SK-N-SH (cell line): Measurements from ENCODE around the gene PPP1R9A. TPM values are rescaled to one million over a fixed set of nuclear protein-coding genes. Genes with fewer than 3 reads are reported as not detected.

Experiments
- CTCF ChIA-PET: fragments of 300-600, 350-600 bp; formaldehyde crosslinking; extraction: SDS; loops from one replicate; lab custom pipeline; 2021; lab: Yijun Ruan, JAX
- POLR2A ChIA-PET: fragments of 350-600 bp; sonication (Branson Sonifier 250); formaldehyde crosslinking; extraction: SDS; loops from one replicate; lab custom pipeline; 2020; ENCODE audit warnings: antibody characterized with exemption, inconsistent platforms; lab: Yijun Ruan, JAX
- DNase-seq: peaks from one replicate; pipeline ENCODE4 v3.0.0; 2012
- H2AFZ ChIP-seq: fragments of 200-600 bp; sonication (generic); 2 replicates; pipeline ENCODE4 v1.8.1; 2016; ENCODE audit warnings: antibody characterized with exemption, mild to moderate bottlenecking, low read depth
- H3F3A ChIP-seq: fragments of 200-600 bp; sonication (generic); replicated peaks from 2 replicates; pipeline ENCODE3; 2016; ENCODE audit warnings: antibody characterized with exemption, mild to moderate bottlenecking; ENCODE audit not compliant: insufficient read depth
- H3K27ac ChIP-seq, 2 experiments: fragments of 200-500 bp in 1 of 2; fragments of 200-600 bp in 1 of 2; sonication (Bioruptor generic) in 1 of 2; sonication (generic), shearing (Covaris generic) in 1 of 2; 2 replicates each; pipeline versions ENCODE4 v1.5.1 to v1.6.1; 2014 to 2016; ENCODE audit warnings: low read depth in 2 of 2, inconsistent platforms in 1 of 2, low read length in 1 of 2, mild to moderate bottlenecking in 1 of 2, mixed read lengths in 1 of 2
- H3K27me3 ChIP-seq: fragments of 200-600 bp; sonication (generic), shearing (Covaris generic); 2 replicates; pipeline ENCODE4 v1.6.1; 2016; ENCODE audit warnings: mixed run types; ENCODE audit not compliant: insufficient read depth
- H3K36me3 ChIP-seq, 2 experiments: fragments of 200-500 bp in 1 of 2; fragments of 200-600 bp in 1 of 2; sonication (Bioruptor generic) in 1 of 2; sonication (generic) in 1 of 2; replicated peaks in 1 of 2; 2 replicates each; pipeline versions ENCODE3 to v1.5.1; 2014 to 2016; ENCODE audit warnings: low read length in 1 of 2, mild to moderate bottlenecking in 1 of 2; ENCODE audit not compliant: insufficient read depth in 2 of 2, control insufficient read depth in 1 of 2
- H3K4me1 ChIP-seq, 2 experiments: fragments of 200-500 bp in 1 of 2; fragments of 200-600 bp in 1 of 2; sonication (Bioruptor generic) in 1 of 2; sonication (generic), shearing (Covaris generic) in 1 of 2; 2 replicates each; pipeline versions ENCODE4 v1.5.1 to v1.6.1; 2014 to 2016; ENCODE audit warnings: low read depth in 1 of 2, low read length in 1 of 2, mixed run types in 1 of 2; ENCODE audit not compliant: insufficient read depth in 2 of 2, control insufficient read depth in 1 of 2
- H3K4me2 ChIP-seq: fragments of 200-600 bp; sonication (generic), shearing (Covaris generic); 2 replicates; pipeline ENCODE4 v1.6.1; 2017; ENCODE audit warnings: mixed run types
- H3K4me3 ChIP-seq, 2 experiments: fragments of 200-500 bp in 1 of 2; fragments of 200-600 bp in 1 of 2; sonication (Bioruptor generic) in 1 of 2; sonication (generic), shearing (Covaris generic) in 1 of 2; 2 replicates each; pipeline versions ENCODE4 v1.5.1 to v1.8.1; 2014 to 2016; ENCODE audit warnings: low read depth in 2 of 2, inconsistent platforms in 1 of 2, low read length in 1 of 2, mild to moderate bottlenecking in 1 of 2, mixed read lengths in 1 of 2, moderate library complexity in 1 of 2
- H3K79me2 ChIP-seq: fragments of 200-600 bp; sonication (generic); 2 replicates; pipeline ENCODE4 v1.8.1; 2017; ENCODE audit warnings: mild to moderate bottlenecking; ENCODE audit not compliant: insufficient read depth
- H3K9ac ChIP-seq: fragments of 200-600 bp; sonication (generic); 2 replicates; pipeline ENCODE4 v1.6.1; 2017; ENCODE audit warnings: mixed run types
- H3K9me2 ChIP-seq: fragments of 200-600 bp; sonication (generic); 2 replicates; pipeline ENCODE4 v1.6.1; 2017; ENCODE audit warnings: mixed run types
- H3K9me3 ChIP-seq: fragments of 200-600 bp; sonication (generic); 2 replicates; pipeline ENCODE4 v1.6.1; 2017; ENCODE audit warnings: mixed run types, mild to moderate bottlenecking, moderate library complexity
- H4K20me1 ChIP-seq: fragments of 200-600 bp; sonication (generic); 2 replicates; pipeline ENCODE4 v1.6.1; 2017; ENCODE audit warnings: mild to moderate bottlenecking, mixed run types; ENCODE audit not compliant: insufficient read depth
- ELF1 ChIP-seq: IDR thresholded peaks from 2 replicates; pipeline ENCODE4 v1.4.0; 2012
- FOSL2 ChIP-seq: IDR thresholded peaks from 2 replicates; pipeline ENCODE4 v1.4.0; 2012; ENCODE audit warnings: low read depth, mild to moderate bottlenecking, moderate library complexity, borderline replicate concordance
- FOXJ3 ChIP-seq: sonication (generic); formaldehyde crosslinking; IDR thresholded peaks from 2 replicates; pipeline ENCODE4 v1.5.1; 2020; ENCODE audit warnings: mild to moderate bottlenecking, missing genetic modification reagents
- GABPA ChIP-seq: IDR thresholded peaks from 2 replicates; pipeline ENCODE4 v1.4.0; 2012; ENCODE audit warnings: low read depth, mild to moderate bottlenecking
- IRF3 ChIP-seq: fragments of 150-350 bp; IDR thresholded peaks from 2 replicates; pipeline ENCODE4 v1.6.1; 2016; ENCODE audit warnings: mild to moderate bottlenecking, low read depth, low read length
- JUND ChIP-seq: IDR thresholded peaks from 2 replicates; pipeline ENCODE4 v1.4.0; 2012
- MEF2A ChIP-seq: IDR thresholded peaks from 2 replicates; pipeline ENCODE4 v1.4.0; 2012; ENCODE audit warnings: low read depth, borderline replicate concordance
- RAD21 ChIP-seq: IDR thresholded peaks from 2 replicates; pipeline ENCODE4 v1.6.1; 2012; ENCODE audit warnings: mild to moderate bottlenecking, low read length
- RCOR1 ChIP-seq: fragments of 150-350 bp; IDR thresholded peaks from 2 replicates; pipeline ENCODE4 v1.6.1; 2017; ENCODE audit warnings: antibody characterized with exemption, low read length
- SIN3A ChIP-seq: IDR thresholded peaks from 2 replicates; pipeline ENCODE4 v1.6.1; 2012; ENCODE audit warnings: low read depth, mild to moderate bottlenecking, low read length, moderate library complexity, borderline replicate concordance
- TAF1 ChIP-seq: IDR thresholded peaks from 2 replicates; pipeline ENCODE4 v1.6.1; 2012; ENCODE audit warnings: low read depth, mild to moderate bottlenecking, low read length, moderate library complexity, borderline replicate concordance
- TCF12 ChIP-seq: IDR thresholded peaks from 2 replicates; pipeline ENCODE4 v1.4.0; 2012
- TEAD4 ChIP-seq: IDR thresholded peaks from 2 replicates; pipeline ENCODE4 v1.4.0; 2012; ENCODE audit warnings: mild to moderate bottlenecking, borderline replicate concordance; ENCODE audit not compliant: insufficient read depth
- polyA plus RNA-seq, 3 experiments: library from polyadenylated mRNA; depleted of rRNA; stranded (reverse); fragments of >200 nt; gene quantifications; 2 replicates each; pipeline ENCODE4 v1.2.3, GENCODE V29; 2012
- TF ChIP-seq, protein P1 (sequence below): IDR thresholded peaks from 2 replicates; pipeline ENCODE4; 2012
- TF ChIP-seq, protein P2 (sequence below): fragments of 200-600 bp; sonication (generic); IDR thresholded peaks from 2 replicates; pipeline ENCODE4 v1.6.1; 2017; ENCODE audit warnings: antibody characterized with exemption, mild to moderate bottlenecking, moderate library complexity
- TF ChIP-seq, protein P3 (sequence below): IDR thresholded peaks from 2 replicates; pipeline ENCODE4 v1.4.0; 2012; ENCODE audit warnings: low read depth
- TF ChIP-seq, protein P4 (sequence below): IDR thresholded peaks from 2 replicates; pipeline ENCODE4 v1.6.1; 2012; ENCODE audit warnings: mild to moderate bottlenecking, low read depth, low read length, moderate library complexity

Gene PPP1R9A
- polyA plus RNA-seq, 1 of the 3 experiments (the other 2 are of a cell fraction): 0.30 TPM

GRCh38 chr7:95201727-95202126 is 294.3 kb downstream of the PPP1R9A start:
- no peaks in the 10 kb centered on the region for H4K20me1 ChIP-seq
- no peaks in the 10 kb centered on the region for H3K9me2 ChIP-seq
- H3K4me2 ChIP-seq: no peak overlapping the region
- no peak for TF ChIP-seq TCF12
- no peak for TF ChIP-seq TAF1
- TF ChIP-seq, protein P1, sequence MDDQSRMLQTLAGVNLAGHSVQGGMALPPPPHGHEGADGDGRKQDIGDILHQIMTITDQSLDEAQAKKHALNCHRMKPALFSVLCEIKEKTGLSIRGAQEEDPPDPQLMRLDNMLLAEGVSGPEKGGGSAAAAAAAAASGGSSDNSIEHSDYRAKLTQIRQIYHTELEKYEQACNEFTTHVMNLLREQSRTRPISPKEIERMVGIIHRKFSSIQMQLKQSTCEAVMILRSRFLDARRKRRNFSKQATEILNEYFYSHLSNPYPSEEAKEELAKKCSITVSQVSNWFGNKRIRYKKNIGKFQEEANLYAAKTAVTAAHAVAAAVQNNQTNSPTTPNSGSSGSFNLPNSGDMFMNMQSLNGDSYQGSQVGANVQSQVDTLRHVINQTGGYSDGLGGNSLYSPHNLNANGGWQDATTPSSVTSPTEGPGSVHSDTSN: no peak
- no peak for TF ChIP-seq IRF3
- TF ChIP-seq, protein P2, sequence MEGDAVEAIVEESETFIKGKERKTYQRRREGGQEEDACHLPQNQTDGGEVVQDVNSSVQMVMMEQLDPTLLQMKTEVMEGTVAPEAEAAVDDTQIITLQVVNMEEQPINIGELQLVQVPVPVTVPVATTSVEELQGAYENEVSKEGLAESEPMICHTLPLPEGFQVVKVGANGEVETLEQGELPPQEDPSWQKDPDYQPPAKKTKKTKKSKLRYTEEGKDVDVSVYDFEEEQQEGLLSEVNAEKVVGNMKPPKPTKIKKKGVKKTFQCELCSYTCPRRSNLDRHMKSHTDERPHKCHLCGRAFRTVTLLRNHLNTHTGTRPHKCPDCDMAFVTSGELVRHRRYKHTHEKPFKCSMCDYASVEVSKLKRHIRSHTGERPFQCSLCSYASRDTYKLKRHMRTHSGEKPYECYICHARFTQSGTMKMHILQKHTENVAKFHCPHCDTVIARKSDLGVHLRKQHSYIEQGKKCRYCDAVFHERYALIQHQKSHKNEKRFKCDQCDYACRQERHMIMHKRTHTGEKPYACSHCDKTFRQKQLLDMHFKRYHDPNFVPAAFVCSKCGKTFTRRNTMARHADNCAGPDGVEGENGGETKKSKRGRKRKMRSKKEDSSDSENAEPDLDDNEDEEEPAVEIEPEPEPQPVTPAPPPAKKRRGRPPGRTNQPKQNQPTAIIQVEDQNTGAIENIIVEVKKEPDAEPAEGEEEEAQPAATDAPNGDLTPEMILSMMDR: no peak
- TF ChIP-seq ELF1: no peak
- no peak for TF ChIP-seq RCOR1
- TF ChIP-seq, protein P3, sequence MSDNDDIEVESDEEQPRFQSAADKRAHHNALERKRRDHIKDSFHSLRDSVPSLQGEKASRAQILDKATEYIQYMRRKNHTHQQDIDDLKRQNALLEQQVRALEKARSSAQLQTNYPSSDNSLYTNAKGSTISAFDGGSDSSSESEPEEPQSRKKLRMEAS: no peak
- TF ChIP-seq MEF2A: no peak
- TF ChIP-seq, protein P4, sequence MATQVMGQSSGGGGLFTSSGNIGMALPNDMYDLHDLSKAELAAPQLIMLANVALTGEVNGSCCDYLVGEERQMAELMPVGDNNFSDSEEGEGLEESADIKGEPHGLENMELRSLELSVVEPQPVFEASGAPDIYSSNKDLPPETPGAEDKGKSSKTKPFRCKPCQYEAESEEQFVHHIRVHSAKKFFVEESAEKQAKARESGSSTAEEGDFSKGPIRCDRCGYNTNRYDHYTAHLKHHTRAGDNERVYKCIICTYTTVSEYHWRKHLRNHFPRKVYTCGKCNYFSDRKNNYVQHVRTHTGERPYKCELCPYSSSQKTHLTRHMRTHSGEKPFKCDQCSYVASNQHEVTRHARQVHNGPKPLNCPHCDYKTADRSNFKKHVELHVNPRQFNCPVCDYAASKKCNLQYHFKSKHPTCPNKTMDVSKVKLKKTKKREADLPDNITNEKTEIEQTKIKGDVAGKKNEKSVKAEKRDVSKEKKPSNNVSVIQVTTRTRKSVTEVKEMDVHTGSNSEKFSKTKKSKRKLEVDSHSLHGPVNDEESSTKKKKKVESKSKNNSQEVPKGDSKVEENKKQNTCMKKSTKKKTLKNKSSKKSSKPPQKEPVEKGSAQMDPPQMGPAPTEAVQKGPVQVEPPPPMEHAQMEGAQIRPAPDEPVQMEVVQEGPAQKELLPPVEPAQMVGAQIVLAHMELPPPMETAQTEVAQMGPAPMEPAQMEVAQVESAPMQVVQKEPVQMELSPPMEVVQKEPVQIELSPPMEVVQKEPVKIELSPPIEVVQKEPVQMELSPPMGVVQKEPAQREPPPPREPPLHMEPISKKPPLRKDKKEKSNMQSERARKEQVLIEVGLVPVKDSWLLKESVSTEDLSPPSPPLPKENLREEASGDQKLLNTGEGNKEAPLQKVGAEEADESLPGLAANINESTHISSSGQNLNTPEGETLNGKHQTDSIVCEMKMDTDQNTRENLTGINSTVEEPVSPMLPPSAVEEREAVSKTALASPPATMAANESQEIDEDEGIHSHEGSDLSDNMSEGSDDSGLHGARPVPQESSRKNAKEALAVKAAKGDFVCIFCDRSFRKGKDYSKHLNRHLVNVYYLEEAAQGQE: no peak
- TF ChIP-seq RAD21: no peak
- no peak for TF ChIP-seq FOSL2
- TF ChIP-seq GABPA: no peak
- TF ChIP-seq SIN3A: no peak
- TF ChIP-seq TEAD4: no peak
- TF ChIP-seq JUND: no peak
- TF ChIP-seq FOXJ3 (CRISPR knock-in tag): no peak
- H3F3A ChIP-seq: peaks cover 6% of the 10 kb centered on the region
- no peak for DNase-seq
- no peak overlapping the region for H3K9ac ChIP-seq
- CTCF ChIA-PET: interaction anchor here (0.9 to 6.0 kb wide), 6 partner anchors 19 to 1580 kb away, joined by 3 to 77 read pairs (median 11); no protein-coding TSS in a partner anchor
- H3K9me3 ChIP-seq: no peaks in the 10 kb centered on the region
- H3K4me1 ChIP-seq: peaks cover 0 to 12% of the 10 kb centered on the region in 2 experiments; a peak in 2 of 4 replicates
- no peak overlapping the region for H2AFZ ChIP-seq
- H3K79me2 ChIP-seq: no peaks in the 10 kb centered on the region
- H3K4me3 ChIP-seq: no peak overlapping the region
- no peak overlapping the region for H3K27ac ChIP-seq
- peaks cover 7% of the 10 kb centered on the region; the same call in 1 of the 2 replicates for H3K27me3 ChIP-seq
- POLR2A ChIA-PET: no interaction called here
- no peaks in the 10 kb centered on the region for H3K36me3 ChIP-seq
